Measurements from ENCODE around the gene TWF2. TPM values are rescaled to one million over a fixed set of nuclear protein-coding genes. Genes with fewer than 3 reads are reported as not detected.

The TWF2 gene
- total and polyA plus RNA-seq, 10 of the 15 experiments (the other 5 are each of a cell fraction or from before 2014, with no cell fraction given) = 0.16 to 106 (median 68.5) TPM

- Histone ChIP-seq H3K9me3 (replicated peaks; ENCODE audit: control insufficient read depth, insufficient read depth, low read length) (no peaks in the 10 kb centered on the region), H4K20me1 (ENCODE audit: control insufficient read depth, insufficient read depth) (no peaks in the 10 kb centered on the region), H3K27ac (ENCODE audit: control insufficient read depth, insufficient read depth) (no peak overlapping the region), H2AFZ (ENCODE audit: control insufficient read depth, low read depth, low read length) (no peak overlapping the region), H3K36me3 (ENCODE audit: control insufficient read depth in 2 of 2, insufficient read depth in 2 of 2, low read length in 1 of 2) (peaks cover 12 to 27% of the 10 kb centered on the region in 2 experiments; a peak in 3 of 4 replicates), H3K79me2 (ENCODE audit: control insufficient read depth, insufficient read depth, low read length) (peaks cover 3% of the 10 kb centered on the region), H3K4me2 (ENCODE audit: control insufficient read depth, insufficient read depth) (no peak overlapping the region), H3K4me3 (no peak overlapping the region), H3K4me1 (ENCODE audit: control insufficient read depth, insufficient read depth, low read length) (peaks cover 26% of the 10 kb centered on the region), H3K27me3 (replicated peaks in 1 of 2; ENCODE audit: control insufficient read depth in 2 of 2, insufficient read depth in 2 of 2, low read length in 1 of 2) (no peaks in the 10 kb centered on the region), H3K9ac (ENCODE audit: control insufficient read depth, insufficient read depth, low read length) (no peak overlapping the region)
- in situ Hi-C loops (cut with MboI) (no loop called here), intact Hi-C loops (cut with micrococcal nuclease; ENCODE audit: unreplicated experiment) (no loop called here)
- FAIRE-seq (no peak), ATAC-seq (no peak), DNase-seq (ENCODE audit: low read depth, low spot score) (no peak)
- POLR2A ChIA-PET = no interaction called here
- SMC1A ChIA-PET (ENCODE audit: uncharacterized antibody, unreplicated experiment) = no interaction called here
- BruUV-seq (replicated peaks) = TSS peak; percentile 65
- TF ChIP-seq POLR2A (IDR thresholded peaks at IDR 0.05; ENCODE audit: low read depth, low read length) (no peak; the same call in 1 of the 2 replicates), HDAC6 (IDR thresholded peaks at IDR 0.05; ENCODE audit: unreplicated experiment) (no peak), ZBTB33 (IDR thresholded peaks at IDR 0.05) (no peak), CHD1 (IDR thresholded peaks at IDR 0.05; ENCODE audit: low read depth, low read length) (no peak), ZBED1 (IDR thresholded peaks at IDR 0.05; ENCODE audit: borderline replicate concordance) (no peak), TCF3 (IDR thresholded peaks at IDR 0.05; ENCODE audit: borderline replicate concordance, insufficient read depth, low read depth, low read length) (no peak), RCOR1 (conservative IDR thresholded peaks at IDR 0.05; ENCODE audit: low read depth, low read length) (no peak), ZNF24 (IDR thresholded peaks at IDR 0.05) (no peak), MLLT1 (IDR thresholded peaks at IDR 0.05) (no peak)
- CTCF ChIA-PET = interaction anchor here (4.4 to 5.3 kb wide), 2 partner anchors 8 to 110 kb away, joined by 53 to 91 read pairs; no protein-coding TSS in a partner anchor
- 95% methylated on average over 17 of the region's 21 CpGs for WGBS (ENCODE audit: insufficient coverage, insufficient replicate concordance, low lambda C conversion rate, missing lambda C conversion rate)
- RAD21 ChIA-PET (ENCODE audit: unreplicated experiment) = interaction anchor here (1.0 kb wide), 1 partner anchor 10 kb away, joined by 3 read pairs; the partner anchor contains the start of gene TWF2
Measured at GRCh38 chr3:52228751-52229291, 10.1 kb downstream of the TWF2 start.

Data from GM12878 (cell line).